GM21423 (cell line): Measurements from ENCODE around the gene ZNF562.
A peak's percentile ranks its signal among the peaks of the same experiment; 100 is the strongest.

Experiments used
- ATAC-seq: cut with Tn5 transposase; IDR thresholded peaks from one replicate; pipeline ENCODE4 v1.9.1; 2021; ENCODE audit warnings: mild to moderate bottlenecking, moderate library complexity; ENCODE audit not compliant: unreplicated experiment

Gene ZNF562

DNA sequence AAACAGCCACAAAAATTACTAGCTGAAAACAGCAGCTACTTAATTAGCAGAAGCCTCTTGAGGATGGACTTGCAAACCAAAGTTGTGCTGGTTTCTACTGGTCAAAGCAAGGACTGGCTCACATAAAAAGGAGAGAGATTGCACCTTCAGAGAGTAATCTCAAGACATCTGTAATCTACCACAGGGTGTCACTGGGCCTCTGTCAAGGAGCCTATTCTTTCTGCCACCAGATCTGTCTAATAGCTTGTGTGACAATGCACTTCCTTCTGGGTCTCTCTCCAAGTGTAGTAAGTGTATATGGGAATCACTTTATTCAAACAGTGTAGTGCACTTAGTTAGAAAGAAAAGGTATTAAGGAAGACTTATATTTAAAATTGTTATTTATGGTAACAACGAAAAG, 29.4 kb downstream of the ZNF562 start:
- no peak for ATAC-seq

DNA sequence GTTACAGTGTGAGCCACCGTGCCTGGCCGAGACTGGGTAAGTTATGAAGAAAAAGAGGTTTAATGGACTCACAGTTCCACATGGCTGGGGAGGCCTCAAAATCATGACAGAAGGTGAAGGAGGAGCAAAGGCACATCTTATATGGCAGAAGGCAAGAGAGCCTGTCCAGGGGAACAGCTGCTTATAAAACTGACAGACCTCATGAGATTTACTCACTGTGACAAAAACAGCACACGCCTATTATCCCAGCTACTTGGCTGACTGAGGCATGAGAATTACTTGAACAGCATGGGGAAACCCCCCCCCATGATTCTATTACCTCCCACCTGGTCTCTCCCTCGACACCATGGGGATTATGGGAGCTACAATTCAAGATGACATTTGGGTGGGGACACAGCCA, 30.4 kb downstream of the ZNF562 start:
- ATAC-seq = no peak

DNA sequence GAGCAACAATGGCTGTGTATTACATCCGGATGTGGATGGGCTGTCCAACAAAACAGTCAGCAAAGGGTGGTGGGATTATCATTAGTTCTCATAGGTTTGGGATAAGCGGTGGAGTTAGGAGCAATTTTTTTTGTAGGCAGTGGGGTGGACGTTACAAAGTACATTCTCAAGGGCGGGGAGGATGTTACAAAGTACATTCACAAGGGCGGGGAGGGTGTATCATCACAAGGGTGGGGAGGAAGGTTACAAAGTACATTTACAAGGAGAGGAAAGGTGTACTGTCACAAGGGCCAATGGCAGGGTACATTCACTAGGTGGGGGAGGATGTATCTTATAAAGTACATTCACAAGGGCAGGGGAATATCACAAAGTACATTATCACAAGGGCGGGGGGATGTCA, 33.1 kb downstream of the ZNF562 start:
- ATAC-seq = no peak

DNA sequence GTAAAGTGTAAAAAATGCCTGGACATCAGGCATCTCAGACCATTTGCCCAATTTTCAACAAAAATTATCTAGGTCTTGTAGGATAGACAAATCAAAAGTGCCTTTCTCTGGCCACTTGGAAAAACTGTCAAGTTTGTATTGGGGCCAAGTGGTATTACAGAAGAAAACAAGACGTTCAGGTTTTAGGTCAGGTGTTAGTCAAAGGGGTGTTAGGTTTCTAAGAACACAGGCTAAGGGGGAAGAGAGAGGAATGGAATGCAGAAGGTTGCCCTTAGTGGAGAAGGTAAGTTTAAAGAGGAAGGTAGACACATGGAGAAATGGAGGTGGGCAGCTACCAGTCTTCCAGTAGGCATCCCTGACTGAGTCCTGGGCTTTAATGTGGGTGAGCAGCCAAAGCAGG, 33.9 kb downstream of the ZNF562 start:
- no peak for ATAC-seq

DNA sequence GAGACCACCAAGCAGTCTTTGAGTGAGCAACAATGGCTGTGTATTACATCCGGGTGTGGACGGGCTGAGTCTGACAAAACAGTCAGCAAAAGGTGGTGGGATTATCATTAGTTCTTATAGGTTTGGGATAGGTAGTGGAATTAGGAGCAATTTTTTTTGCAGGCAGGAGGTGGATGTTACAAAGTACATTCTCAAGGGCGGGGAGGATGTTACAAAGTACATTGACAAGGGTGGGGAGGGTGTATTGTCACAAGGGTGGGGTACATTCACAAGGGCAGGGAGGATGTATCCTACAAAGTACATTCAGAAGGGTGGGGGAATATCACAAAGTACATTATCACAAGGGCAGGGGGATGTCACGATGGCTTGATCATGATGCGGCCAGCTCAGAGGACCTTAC, 38.9 kb downstream of the ZNF562 start:
- ATAC-seq = no peak

GRCh38 chr19:9627856-9628255, 47.0 kb downstream of the ZNF562 start:
- ATAC-seq = no peak

GRCh38 chr19:9622531-9622930, 52.4 kb downstream of the ZNF562 start:
- ATAC-seq = no peak

DNA sequence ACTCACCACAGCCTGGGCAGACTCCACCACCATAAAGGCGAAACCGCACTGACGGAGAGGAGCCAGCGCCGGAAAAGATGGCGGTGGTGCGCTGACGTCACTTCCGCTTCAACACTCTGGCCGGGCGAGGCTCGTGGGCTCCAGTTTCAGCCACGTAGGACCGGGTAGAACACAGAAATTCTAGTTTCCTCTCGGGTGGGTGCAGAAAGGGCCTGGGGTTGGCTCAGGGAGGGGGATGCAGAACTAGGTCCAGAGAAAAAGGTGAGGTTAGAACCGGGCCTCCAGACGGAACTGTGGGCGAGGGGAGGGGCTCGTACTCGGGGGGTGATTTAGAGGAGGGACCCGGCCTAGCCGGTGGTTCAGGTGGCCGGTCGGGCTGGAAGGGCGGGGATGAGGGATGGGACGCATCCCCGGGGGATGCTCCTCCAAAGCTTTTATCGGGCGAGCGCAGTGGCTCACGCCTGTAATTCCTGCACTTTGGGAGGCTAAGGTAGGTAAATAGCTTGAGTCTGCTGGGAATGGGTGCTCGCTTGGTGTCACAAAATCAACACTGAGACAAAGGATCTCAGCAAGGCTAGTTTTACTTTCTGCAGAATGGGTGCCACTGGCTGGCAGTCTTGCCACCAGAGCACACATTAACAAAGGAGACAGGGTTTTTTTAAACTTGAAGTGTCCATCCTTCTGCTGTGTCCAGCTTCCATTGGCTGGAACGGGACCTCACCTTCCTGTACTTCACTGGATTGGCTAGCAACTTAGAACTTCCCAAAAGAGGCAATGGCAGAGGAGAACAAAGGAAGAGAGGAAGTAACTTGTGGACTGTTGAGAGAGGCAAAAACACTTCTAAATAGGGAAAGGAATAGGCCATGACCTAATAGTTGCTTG, 53.5 kb downstream of the ZNF562 start, which contains the start of gene ZNF561:
TSS of gene ZNF561 (minus strand) at position 77 of the 882 bp plus-strand sequence. CDS start 1,776 bp downstream, outside the sequence.
- ATAC-seq = peak; percentile 91

- no peak for ATAC-seq
Measured at GRCh38 chr19:9620842-9621155, 54.1 kb downstream of the ZNF562 start.

GRCh38 chr19:9615844-9616243, 59.1 kb downstream of the ZNF562 start:
- no peak for ATAC-seq

DNA sequence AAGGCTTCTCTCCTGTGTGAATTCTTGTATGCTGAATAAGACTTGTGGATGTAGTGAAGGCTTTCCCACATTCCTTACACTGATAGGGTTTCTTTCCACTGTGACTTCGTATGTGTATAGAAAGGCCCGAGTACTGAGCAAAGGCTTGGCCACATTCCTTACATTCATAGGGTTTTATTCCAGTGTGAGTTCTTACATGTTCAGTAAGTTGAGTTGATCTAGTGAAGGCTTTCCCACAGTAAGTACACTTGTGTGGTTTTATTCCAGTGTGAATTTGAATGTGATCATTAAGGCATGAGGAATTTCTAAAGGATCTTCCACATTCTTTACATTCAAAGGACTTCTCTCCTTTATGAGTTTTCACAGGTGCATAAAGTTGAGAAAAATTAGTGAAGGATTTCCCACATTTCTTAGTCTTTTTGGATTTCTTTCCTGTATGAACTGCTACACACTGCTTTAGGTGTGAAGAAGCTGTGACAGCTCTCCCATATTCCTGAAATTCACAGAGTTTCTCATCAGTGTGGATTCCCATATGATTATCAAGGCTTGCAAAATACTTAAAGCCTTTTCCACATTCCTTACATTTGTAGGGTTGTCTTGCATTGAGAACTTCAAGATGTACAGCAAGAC, 64.3 kb downstream of the ZNF562 start:
- no peak for ATAC-seq

GRCh38 chr19:9608912-9609311, 66.0 kb downstream of the ZNF562 start:
- ATAC-seq = no peak

- ATAC-seq = no peak
Measured at GRCh38 chr19:9597027-9597426, 77.9 kb downstream of the ZNF562 start.
